Measurements from ENCODE around the gene PHF21B.
A peak's percentile ranks its signal among the peaks of the same experiment; 100 is the strongest.

PHF21B gene

DNA sequence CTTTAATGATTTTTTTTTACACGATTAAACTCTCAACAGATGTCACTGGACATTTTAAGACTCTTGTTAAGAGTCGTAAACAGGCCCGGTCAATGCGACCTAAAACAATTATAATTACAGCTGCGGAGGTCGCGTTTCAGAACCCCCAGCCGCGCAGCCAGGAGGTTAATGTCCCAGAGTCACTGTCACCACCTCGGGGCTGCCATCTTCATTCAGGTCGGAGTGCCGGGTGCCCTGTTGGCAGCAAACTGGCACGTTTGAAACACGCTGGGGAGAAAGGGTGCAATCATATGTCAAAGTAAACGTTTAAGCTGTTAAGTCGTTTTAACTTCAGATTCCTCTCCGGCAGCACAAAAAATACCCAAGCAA is 711 bp upstream of the PHF21B start:
- DNase-seq, result no peak

DNA sequence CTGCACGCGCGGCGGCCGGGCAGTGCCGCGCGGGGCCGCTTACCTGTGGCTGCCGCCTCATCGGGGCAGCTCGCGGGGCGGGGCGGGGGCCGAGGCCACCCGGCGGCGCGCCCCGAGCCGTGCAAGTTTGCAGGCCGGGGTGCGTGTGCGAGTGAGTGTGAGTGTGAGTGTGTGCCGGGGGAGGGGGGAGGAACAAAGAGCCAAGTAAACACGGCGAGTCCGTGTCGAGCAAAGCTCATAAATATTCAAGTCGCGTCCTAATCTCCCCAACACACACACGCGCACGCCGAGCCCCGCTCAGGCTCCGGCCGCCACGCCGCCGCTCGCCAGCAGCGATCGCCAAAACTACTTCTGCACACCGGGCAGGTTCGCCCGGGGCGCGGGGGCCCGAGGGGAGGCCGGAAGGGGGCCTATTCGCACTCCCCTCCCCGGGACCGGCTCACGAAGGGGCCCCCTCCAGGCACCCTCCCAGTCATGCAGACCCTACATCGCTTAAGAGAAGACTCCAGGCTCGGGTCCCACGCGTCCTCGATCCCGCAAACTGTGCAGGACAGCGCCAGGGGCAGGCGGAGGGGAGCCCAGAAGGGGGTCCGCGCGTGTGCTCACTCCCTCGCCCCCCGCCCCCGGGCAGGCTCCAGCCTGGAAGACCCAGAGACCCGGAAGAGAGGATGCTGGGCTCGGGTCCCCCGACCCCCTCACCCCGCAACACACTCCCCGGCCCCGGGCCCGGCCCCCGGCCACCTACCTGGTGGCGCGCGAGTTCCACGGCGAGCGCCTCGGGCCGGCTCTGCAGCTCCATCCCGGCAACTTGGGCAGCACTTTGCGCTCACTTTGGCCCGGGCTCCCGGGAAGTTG is 827 bp downstream of the PHF21B start:
- DNase-seq, result no peak

DNA sequence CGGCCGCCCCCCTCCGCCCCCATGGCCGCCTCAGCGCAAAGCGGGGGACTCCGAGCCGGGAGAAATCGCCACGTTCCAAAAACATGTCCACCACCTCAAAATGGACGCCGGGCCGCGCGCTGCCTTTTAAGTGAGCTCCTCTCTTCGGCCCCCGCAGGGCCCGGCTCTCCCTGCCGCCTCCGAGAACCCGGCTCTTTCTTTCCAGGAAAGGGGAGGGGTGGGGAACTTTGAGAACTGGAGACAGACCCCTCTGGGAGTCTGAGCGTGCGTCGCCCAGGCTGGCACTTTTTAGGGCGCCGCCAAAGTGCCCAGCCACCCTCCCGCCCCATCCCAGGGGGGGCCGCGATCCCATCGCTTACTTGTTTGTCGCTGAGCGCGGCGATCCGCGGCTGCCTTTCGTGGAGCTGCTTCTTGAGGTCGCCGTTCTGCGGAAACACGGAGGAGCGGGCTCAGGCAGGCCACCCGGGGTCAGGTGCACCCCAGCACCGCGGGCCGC is 1.6 kb downstream of the PHF21B start:
- DNase-seq, result no peak

DNA sequence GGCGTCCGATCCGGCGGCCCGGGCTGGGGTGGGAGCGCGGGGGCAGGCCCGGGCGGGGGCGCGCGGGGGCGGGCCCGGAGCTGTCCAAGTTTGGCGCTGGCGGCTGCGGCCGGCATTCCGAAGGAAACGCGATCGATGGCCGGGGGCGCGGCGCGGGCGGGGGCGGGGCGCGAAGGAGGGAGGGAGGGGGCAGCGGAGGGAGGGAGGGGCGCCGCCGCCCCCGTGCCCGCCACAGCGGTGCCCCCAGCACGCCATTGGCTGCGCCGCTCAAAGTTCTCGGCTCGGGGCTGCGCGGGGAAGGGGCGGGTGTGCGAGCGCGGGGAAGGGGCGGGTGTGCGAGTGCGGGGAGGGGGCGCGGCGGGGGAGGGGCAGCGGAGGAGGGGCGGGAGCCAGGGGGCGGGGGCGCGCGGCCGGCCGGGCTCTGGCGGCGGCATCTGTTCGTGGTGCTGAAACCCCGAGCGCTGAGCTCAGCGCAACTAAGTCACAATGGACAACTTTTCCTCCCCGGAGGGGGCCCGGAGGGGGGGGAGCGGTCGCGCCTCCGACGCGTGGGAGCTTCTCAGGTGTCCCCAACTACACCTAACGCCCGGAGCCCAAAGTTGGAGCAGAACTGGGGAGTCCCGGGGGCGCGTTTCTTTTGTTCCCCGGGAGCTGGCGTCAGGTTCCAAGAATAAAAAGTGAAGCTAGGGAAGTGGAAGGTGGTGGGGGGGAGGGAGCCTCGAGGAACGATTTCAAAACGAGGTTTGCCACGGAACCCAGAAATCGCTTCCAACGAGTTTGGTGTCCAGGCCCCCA is 2.2 kb downstream of the PHF21B start:
- peak; percentile 4 for DNase-seq

DNA sequence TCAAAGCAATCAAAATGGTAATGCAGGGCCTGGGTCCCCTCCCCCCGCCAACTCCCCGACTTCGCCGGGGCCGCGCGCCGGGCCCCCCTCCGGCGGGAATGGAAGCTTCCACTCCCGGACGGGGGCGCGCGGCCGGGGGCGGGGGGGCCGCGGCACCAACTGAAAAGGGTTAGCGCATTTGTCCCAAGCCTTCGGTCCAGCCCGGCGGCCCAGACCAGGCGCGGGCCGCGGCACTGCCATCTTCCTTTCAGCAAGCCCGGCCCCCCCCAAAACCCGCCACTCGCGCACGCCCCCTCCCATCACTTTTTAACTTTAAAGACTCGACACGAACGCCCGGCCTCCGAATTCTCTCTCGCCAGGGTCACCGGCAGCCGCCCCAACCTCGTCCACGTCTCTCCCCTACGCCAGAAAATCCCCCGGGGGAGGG is 2.8 kb downstream of the PHF21B start:
- no peak for DNase-seq

DNA sequence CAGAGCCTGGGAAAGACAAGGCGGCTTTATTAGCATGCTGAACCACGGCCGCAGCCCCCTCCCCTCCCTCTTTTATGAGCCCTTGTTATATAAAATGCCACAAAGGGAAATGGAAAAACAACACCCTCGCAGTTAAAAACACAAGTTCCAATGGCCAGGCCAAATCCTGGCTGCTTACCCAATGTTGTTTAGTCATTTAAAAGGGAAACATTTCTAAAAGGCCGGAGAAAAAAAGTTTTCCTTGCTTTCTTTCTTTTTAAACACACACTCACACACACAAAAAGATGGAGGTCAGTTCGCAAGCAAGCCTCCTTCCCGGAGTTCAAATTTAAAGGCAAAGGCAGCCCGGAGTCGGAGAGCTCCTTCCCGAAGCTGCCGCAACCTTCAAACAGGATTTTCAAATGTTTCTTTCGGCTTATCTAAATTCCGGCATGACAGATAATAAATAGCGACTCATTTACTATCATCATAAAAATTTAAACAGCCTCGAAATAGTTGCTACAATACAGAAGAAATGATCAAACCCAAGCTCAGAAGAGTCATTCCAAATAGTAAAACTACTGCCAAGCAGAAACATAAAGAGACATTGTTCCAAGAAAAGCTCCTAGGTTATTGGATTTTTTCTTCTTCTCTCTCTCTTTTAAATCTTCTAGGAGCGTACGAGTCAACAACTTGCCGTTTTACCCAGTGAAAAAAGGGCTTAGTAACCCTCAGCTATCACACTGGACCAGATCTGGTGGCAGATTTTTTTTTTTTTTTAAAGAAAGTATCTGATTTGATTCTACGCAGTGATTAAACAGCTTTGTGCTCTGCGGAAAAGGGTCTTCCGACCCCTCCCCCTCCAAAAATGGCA is 3.5 kb downstream of the PHF21B start:
- DNase-seq, result no peak

DNA sequence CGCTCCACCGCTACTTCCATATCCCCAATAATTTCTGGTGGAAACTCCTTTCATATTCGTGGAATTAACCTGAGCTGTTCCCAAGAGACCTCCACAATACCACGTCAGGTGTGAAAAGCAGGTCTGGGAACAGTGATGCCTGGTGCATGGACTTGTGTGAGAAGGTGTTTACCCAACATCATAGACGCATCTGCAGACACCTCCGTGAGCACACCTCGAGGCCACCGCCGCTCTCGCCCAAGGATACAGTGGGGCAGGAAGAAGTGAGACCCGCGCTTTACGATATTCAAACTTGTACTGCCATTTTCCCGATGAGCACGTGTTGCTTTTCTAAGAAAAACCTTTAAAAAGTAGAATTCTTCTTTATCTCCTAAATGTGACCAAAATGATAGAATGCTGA is 8.2 kb downstream of the PHF21B start:
- no peak for DNase-seq

DNA sequence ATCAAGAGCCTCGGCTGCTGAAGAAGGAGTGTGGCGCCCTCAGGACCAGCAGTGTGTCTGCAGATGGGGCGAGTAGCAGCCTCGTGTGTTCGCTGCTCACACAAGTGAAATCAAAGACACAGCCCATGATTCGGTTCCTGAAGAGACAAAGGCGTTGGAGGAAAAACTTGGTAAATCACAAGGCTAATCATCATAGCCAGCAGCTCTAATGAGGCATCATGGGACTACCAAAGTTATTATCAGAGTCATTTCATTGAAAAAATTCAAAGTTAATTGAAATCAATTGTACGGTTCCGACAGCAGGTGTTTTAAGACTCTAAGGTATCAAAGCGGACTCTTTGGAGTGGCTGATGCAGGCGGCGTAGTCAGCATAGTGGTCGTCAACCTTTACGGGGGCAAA is 9.5 kb downstream of the PHF21B start:
- no peak for DNase-seq

DNA sequence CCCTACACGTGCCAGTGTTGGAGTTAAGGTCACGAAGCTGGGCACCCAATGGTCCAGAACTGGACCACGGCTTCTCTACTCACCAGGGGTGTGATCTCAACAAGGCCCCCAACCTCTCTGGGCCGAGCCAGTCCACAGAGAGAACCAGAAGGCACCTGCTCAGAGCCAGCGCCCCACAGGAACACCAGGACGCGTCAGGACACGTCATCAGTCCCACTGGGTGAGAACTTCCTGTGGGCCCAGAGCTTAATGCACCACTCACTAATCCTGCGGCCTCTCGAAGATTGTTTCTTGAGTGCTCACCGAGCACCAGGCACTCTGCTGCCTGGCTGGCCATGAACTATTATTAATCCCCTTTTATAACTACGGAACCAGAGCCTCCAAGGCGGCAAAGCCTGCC is 10.1 kb downstream of the PHF21B start:
- DNase-seq, result no peak

DNA sequence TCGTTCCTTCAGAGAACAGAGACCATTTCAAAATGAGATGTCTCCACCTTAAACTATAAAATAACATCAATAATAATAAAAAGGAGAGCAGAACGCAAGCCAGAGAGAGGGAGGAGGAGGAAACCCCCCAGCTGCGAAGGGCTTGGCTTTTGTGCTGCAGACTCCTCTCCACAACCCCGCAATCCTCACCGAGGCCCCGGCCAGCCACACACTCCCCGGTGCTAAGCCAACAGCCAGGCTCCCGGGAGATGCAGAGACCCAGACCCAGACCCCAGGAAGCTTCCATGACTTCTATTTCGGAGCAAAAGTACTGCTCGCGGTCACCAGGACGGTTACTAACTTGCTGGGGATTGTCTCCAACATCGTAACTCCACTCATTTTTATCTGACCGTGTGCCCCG is 10.6 kb downstream of the PHF21B start:
- DNase-seq, result no peak

DNA sequence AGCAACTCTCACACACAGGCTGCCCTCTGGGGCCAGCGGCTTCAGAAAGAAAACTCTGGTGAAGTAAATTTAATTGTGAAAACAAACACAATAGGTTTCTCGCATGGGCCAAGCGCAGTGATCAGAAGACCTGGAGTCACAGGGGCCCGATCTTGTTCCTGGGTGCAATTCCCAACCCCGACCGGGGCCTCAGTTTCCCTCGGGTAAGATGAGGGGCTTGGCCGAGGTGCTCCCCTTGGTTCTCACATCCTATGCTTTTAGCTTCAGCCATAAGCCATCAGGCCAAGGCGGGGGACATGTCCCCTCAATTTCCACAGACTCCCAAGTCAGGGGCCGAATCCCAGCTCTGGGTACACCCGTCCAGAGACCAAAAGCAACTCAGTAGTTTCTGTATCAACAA is 11.5 kb downstream of the PHF21B start:
- no peak for DNase-seq

DNA sequence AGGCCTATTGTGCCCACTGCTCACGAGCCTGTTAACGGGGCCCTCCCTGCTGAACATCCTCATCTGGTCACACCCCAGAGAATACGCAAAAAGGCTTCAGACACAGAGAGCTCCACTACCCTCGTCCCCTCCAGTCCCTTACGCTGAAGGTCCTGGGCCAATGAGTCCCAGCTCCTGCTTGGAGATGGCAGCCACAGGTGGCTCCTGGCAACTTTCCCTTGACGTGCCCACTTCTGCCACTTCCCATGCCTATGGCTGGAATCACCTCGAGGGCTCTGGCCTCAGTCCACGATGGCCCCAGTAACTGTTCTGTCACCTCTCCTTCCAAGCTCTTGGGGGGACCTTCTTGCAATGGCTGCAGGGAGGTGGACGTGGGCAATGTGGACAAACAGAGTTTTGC is 12.7 kb downstream of the PHF21B start:
- no peak for DNase-seq

DNA sequence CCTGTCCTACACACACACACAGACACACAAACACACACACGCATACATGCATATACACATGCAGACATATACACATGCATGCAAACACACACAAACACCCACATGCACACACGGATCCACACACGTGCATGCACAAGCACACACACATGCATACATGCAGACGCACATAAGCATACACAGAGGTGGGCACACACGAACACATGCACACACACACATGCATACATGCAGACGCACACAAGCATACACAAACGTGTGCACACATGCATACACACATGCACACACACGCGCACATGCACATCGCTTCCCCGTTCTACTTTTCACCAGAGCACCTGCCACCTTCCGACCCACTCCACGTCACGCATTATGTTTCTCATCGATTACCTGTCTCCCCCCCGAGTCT is 13.2 kb downstream of the PHF21B start:
- DNase-seq, result no peak

DNA sequence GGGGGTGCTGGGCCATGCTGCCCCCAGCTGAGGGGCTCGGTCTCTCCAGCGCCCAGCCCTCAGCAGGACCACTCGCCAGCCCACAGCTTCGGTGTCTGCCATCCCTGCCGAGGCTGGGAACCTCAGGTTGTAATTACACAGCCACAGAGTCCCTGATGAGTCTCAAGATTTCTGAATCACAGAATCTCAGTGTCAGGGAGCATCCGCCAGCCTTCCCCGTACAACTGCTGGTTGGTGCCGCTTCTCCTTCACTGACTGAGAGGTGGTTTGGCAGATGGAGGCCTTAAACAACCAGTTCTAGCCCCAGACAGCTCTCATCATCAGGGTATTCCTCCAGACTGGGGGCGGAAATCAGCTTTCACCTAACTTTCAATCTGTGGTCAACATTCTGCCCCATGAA is 13.7 kb downstream of the PHF21B start:
- no peak for DNase-seq

DNA sequence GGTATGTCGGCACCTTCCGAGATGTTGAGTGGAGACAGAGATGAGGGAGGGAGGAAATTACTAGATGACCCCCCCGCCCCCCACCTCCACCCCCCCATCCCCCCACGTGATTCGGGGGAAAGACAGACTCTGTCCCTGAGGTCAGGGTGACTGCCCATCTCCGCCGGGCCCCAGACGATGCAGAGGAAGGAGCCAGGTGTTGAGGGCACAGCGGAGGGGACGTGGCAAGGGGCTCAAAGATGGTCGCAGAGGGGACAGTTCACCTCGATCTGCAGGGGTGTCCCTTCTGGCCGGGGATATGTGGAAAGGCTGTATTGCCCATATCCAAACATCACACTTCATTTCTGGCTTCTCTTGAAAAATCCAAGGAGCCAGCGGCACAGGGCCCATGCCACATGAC is 14.1 kb downstream of the PHF21B start:
- DNase-seq, result no peak

DNA sequence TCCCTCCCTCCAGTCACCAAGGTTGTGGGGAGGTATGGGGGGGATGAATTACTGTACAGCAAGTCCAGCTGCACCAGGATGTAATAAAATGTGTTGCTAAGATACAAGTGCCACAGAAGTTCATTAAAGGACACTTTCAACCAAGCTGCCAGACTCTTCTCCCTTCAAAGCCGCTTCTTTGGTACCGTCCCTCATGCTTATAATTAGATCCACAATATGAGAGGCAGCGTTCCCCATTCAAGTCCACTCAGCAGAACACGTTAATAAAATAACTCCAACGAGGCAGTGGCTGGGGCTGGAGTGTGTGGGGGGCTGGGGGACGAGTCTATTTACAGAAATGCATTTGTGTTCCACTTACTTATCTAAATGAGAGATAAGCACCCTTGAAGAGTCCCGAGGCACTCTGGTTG is 14.7 kb downstream of the PHF21B start:
- no peak for DNase-seq

DNA sequence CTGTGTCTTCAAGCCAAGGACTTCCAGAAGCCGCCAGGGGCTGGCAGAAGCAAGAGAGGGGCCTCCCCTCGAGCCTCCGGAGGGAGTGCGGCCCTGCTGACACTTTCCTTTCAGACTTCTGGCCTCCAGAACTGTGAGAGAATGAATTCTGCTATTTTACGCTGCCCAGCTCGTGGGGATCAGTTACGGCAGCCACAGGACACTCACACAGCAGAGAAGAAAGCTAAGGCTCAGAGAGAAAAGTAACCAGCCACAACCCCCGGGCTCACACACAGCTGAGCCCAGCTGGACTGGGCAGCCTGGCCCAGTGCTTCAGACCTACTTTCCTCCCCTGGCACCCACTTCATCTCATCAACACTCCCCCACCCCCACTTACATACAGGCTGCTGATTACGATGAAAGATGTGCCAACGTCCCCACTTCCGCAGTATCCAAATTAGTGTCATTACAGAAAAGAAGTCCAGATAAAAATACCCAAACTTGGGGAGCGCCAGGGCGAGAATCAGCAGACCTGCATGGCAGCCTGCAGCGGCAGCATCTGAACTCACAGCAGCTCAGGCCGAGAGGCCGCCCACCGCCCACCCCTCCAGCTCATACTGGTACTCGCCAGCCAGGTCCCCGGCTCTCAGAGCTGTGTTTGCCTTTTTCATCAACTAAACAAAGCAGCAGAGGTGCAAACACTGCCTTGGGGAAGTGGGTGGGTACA is 15.3 kb downstream of the PHF21B start:
- DNase-seq, result no peak

DNA sequence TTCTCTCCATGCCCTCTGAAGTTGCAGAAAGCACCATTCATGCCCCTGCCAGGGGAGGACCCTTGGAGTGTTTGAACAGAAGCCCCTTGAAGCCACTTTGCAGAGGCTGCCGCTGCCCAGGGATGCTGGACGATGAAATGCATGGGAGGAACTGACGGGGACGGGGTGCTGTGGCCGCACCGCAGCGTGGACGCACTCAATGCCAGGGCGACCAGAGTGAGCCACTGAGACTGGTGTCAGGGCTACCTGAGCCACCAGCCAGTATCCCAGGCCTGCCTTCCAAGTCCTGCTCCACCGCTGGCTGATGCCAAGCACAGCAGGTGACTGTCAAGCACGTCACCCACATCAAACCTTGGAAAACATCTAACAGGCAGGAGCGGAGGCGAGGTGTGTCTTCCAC is 17.6 kb downstream of the PHF21B start:
- no peak for DNase-seq

DNA sequence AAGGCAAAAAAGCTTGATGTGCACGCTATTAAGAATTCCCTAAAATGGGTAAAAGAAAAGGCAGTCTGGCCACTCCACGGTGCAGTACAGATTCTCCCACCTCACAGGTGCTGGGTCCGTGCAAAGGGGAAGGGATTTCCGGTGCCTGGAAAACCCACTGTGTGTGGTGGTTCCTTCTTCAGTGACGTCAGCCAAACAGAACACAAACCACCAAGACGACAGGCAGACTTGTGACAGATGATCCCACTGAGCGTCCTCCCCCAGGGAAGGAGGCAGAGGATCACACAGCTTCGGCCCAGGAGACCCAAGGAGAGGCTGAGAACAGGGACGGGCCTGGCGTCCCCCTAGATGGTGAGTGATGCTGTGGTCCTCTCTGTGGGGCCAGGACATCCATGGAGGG is 18.6 kb downstream of the PHF21B start:
- no peak for DNase-seq

DNA sequence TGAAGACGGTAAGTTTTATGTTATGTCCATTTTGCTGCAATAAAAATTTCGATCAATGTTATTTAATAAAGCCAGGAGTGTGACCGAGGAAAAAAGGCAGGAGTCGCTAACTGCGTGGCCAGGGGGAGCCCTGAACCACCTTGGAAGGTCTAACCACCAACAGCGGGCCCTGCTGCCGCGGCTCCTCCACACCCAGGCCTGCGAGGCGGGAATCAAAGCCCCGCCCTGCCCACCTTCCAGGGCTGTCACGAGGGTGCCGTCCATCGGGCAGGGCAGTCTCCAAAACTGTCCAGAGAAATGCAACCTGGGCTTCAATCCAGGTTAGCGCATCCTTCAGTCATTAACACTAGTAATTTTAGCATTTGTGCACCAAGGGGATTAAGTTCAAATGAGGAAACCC is 19.0 kb downstream of the PHF21B start:
- DNase-seq, result no peak

DNA sequence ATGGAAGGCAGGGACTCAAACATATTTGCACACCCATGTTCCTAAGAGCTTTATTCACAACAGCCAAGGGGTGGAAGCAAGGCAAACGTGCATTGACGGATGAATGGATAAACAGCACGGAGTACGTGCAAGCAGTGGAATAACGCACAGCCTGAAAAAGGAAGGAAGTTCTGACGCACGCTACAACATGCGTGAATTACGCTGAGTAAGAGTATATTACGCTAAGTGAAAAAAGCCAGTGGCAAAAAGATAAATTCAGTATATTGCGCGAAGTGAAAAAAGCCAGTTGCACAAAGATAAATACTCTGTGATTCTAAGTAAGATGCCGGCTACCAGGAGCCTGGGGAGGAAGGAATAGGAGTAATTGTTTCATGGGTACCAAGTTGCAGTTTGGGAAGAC is 19.5 kb downstream of the PHF21B start:
- DNase-seq, result no peak

DNA sequence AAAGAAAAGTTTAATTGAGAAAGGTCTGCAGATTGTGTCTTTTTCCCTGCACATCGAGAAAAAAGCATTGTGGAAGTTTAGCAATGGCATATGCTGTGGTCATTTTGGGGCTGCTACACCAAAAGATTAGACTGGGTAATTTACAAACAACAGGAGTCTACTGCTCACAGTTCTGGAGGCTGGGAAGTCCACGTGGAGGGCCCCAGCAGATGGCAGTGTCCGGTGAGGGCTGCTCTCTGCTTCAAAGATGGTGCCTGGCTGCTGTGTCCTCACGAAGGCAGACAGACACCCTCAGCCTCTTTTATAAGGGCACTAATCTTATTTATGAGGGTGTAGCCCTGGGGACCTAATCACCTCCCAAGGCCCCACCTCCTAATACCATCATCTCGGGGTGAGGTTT is 21.1 kb downstream of the PHF21B start:
- no peak for DNase-seq

DNA sequence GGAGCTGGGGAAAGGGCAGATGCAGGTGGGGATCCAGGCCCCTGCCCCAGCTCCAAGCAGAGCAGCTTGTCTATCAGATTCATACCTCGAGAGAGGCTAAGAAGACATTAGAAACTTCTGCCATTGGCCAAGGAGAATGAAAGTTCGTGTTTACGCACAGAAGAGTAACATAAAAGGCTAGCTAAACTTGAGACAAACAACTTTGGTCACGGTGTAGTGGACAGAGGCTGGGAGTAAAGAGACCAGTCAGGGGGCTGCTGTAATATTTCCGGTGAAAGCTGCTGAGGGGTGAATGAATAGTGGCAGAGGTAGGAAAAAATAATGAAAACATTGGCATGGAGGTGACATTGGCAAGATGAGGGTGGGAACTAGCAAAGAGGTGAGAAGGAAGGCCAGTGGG is 22.9 kb downstream of the PHF21B start:
- no peak for DNase-seq
